IPS-18c (cell line): ENCODE data around the gene NT5DC4.
"Not testable (repeated sequence)": the region's sequence is repeated elsewhere in the genome, so short reads cannot be mapped to it uniquely, and the experiment has no call there.

ENCODE experiments used
- H3K4me3 ChIP-seq: 2 replicates; pipeline ENCODE4 v1.7.0; 2013; ENCODE audit warnings: low read depth, mild to moderate bottlenecking, low read length, moderate library complexity; ENCODE audit not compliant: insufficient read depth
- H3K9me3 ChIP-seq: one replicate; pipeline ENCODE4 v1.6.1; 2013; ENCODE audit warnings: mild to moderate bottlenecking, low read length, moderate library complexity; ENCODE audit not compliant: control insufficient read depth, insufficient read depth

Gene NT5DC4

GRCh38 chr2:112692918-112693317 lies 27.9 kb upstream of the NT5DC4 start:
- no peak overlapping the region for H3K4me3 ChIP-seq
- no peaks in the 10 kb centered on the region for H3K9me3 ChIP-seq

- Histone ChIP-seq H3K9me3 (no peaks in the 10 kb centered on the region), H3K4me3 (no peak overlapping the region)
Observed at GRCh38 chr2:112693596-112693995, 27.2 kb upstream of the NT5DC4 start.

DNA sequence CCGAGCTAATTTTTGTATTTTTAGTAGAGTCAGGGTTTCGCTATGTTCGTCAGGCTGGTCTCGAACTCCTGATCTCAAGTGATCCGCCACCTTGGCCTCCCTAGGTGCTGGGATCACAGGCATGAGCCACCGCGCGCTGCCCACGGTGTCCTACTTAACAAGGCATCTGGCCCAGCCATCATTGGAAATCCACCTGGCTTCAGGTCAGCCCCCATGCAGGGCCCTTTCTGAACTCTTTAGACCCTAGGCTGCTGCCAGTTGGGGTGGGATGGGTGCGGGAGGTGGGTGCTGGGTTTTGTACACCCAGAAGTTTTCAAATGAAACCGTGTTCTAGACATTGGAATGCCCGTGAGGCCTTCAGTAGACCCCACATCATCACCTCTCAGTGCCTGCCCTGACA lies 26.6 kb upstream of the NT5DC4 start:
- no peak overlapping the region for H3K4me3 ChIP-seq
- H3K9me3 ChIP-seq: no peaks in the 10 kb centered on the region

DNA sequence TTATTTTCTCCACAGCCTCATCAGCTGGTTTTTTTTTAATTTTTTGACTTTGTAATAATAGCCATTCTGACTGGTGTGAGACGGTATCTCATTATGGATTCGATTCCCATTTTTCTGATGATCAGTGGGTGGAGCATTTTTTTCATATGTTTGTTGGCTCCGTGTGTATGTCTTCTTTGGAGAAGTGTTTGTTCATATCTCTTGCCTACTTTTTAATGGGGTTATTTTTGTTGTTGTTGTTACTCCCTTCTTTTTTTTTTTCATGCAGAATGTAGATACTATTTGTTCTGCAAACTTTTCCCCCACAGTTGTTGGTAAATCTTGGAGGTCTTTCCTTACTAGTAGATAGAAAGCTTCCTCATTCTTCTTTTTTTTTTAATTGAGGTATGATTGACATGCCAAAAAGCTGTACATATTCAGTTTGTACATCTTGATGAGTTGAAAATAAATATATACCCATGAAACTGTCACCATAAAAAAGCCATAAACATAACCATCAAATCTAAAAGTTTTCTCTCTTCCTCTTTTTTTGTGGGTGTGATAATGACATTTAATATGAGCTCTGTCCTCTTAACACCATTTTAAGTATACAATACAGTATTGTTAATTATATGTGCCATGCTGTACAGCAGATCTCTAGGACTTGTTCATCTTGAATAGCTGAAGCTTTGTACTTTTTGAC lies 21.8 kb upstream of the NT5DC4 start:
- Histone ChIP-seq H3K9me3 (no peaks in the 10 kb centered on the region), H3K4me3 (no peak overlapping the region)

GRCh38 chr2:112699984-112700667 lies 20.7 kb upstream of the NT5DC4 start:
- H3K4me3 ChIP-seq: no peak overlapping the region
- no peaks in the 10 kb centered on the region for H3K9me3 ChIP-seq

DNA sequence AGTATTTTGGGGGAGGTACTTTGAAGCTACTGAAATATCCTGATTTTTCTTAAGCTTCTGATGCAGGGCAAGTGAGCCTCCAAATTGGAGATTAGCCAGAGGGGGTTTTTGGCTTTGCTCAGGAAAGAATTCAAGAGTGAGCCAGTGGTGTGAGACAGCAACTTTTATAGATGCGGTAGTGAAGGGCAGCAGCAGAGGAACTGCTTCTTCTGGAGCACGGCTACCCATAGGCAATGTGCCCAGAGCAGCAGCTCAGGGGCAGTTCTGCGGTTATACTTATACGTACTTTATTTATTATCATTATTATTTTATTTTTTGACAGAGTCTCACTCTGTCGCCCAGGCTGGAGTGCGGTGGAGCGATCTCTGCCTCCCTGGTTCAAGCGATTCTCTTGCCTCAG lies 19.8 kb upstream of the NT5DC4 start:
- Histone ChIP-seq H3K4me3 (no peak overlapping the region), H3K9me3 (no peaks in the 10 kb centered on the region)

GRCh38 chr2:112703684-112704083 lies 17.1 kb upstream of the NT5DC4 start:
- H3K9me3 ChIP-seq: no peaks in the 10 kb centered on the region
- no peak overlapping the region for H3K4me3 ChIP-seq

- Histone ChIP-seq H3K4me3 (no peak overlapping the region), H3K9me3 (no peaks in the 10 kb centered on the region)
Observed at GRCh38 chr2:112705575-112705974, 15.2 kb upstream of the NT5DC4 start.

- no peaks in the 10 kb centered on the region for H3K9me3 ChIP-seq
Observed at GRCh38 chr2:112706170-112706664, 14.6 kb upstream of the NT5DC4 start.

DNA sequence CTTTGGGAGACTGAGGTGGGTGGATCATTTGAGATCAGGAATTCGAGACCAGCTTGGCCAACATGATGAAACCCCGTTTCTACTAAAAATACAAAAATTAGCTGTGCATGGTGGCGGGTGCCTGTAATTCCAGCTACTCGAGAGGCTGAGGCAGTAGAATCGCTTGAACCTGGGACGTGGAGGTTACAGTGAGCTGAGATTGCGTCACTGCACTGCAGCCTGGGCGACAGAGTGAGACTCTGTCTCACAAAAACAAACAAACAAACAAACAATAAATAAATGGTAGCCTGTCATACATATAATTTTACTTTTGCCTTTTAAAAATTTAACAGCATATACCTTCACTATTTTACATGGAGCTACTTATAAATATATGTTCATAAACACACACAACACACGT lies 13.9 kb upstream of the NT5DC4 start:
- not testable (repeated sequence) for H3K9me3 ChIP-seq, H3K4me3 ChIP-seq

More at GRCh38 chr2:112706170-112706664, 14.6 kb upstream of the NT5DC4 start:
- no peak overlapping the region for H3K4me3 ChIP-seq

DNA sequence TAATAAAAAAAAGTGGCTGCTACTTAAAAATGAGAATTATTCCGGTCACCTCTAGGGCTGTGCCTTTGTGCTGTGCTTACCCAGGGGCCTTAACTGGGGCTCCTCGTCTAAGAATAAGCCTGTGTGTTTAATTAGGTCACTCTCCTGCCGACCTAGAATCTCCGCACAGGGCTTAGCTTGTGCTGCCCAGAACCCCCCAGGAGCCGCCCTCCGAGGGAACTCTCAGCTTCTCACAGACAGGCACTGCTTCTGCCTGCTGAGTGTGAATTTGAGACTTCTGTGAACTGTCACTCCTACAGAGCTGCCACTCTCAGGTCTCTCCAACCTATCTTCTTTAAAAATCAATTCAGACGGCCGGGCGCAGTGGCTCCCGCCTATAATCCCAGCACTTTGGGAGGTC lies 11.9 kb upstream of the NT5DC4 start:
- Histone ChIP-seq H3K9me3 (no peaks in the 10 kb centered on the region), H3K4me3 (no peak overlapping the region)

DNA sequence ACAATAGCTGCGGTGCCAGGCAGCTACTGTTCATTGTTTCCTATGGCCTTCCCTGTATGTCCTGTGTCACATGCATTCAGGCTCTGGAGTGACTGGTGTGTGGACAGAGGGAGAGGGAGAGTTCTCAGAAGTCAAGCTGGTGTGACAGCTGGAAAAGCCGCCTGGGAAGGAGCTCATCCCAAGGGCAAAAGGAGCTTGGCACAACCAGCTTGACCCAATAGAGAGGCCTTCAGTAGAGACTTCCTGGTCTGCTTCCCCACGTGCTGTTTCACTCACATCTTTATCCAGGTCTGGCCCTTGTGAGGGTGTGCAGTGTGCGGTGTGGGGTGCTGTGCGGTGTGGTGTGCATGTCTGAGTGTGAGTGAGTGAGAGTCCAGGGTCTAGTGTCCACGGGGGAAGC lies 11.1 kb upstream of the NT5DC4 start:
- Histone ChIP-seq H3K4me3 (no peak overlapping the region), H3K9me3 (no peaks in the 10 kb centered on the region)

GRCh38 chr2:112710956-112711750 lies 9.7 kb upstream of the NT5DC4 start:
- Histone ChIP-seq H3K9me3 (no peaks in the 10 kb centered on the region), H3K4me3 (no peak overlapping the region)

GRCh38 chr2:112712465-112712864 lies 8.4 kb upstream of the NT5DC4 start:
- H3K4me3 ChIP-seq: no peak overlapping the region
- no peaks in the 10 kb centered on the region for H3K9me3 ChIP-seq

DNA sequence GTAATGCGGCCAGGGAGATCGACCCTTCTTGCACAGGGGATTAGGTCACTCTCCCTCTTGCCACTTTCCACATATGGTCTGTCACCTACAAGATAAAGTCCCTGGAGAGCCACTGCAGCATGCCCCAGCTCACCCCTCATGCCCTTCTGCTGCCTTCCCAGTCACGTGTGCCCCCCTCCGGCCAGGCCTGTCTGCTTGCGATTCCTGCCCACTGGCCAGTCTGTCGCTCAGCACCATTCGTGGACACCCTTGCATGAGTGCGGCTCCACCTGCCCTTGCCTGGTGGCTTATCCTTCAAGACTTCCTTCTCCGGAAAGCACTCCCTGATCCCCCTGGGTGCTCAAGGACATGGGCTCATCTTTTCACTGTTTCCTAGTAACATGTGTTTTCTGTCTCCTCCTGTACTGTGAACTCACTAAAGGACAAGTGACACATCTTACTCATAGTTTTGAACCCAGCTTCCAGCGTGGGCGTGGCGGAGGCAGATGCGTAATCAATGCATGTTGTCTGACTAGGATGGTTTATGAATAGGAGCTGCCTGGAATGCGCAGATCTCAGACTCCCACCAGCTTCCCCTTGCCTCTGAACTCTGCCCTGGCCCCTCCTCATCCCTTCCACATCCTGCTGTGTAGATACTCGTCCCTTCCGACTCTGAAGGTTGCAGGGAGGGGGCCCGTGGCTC lies 7.8 kb upstream of the NT5DC4 start:
- Histone ChIP-seq H3K9me3 (no peaks in the 10 kb centered on the region), H3K4me3 (no peak overlapping the region)

DNA sequence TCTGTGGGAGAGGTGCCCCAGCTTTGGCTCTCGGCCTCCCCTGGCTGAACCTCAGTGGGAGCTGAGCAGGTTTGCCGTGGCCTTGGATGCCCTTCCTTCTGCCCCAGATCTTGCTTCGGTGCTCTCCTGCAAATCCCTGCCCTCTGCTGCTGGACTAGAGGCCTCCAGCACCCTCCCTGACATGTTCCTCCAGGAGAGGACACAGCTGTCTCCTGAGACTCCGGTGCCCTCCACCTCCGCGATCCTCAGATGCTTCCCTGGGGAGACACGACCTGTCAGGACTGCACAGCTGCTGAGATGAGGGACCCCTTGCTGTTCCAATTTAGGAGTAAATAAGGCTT lies 7.3 kb upstream of the NT5DC4 start:
- no peak overlapping the region for H3K4me3 ChIP-seq
- no peaks in the 10 kb centered on the region for H3K9me3 ChIP-seq

DNA sequence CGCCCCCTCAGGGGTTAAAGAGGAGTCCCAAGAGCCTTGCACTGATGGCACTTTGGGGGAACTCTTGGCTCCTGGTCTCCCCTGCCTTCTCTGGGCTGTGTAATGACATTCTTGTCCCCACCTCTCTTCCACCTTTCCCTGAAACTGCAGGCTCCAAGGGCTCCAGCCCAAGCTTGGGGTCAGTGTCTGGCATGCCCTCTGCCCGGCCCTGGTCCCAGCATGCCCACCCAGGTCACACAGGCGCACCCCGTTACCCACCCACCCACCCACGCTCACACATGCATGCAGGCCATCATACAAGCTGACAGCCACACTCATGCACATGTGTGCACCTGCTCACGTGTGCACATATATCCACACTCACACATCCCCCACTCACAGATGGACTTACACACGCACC lies 6.9 kb upstream of the NT5DC4 start:
- Histone ChIP-seq H3K4me3 (no peak overlapping the region), H3K9me3 (no peaks in the 10 kb centered on the region)
